ENCODE measurements around the gene ZNF33A. TPM values are rescaled to one million over a fixed set of nuclear protein-coding genes. Genes with fewer than 3 reads are reported as not detected.

The ZNF33A gene
- total RNA-seq, 1 experiment from 2014 or later: 27.5 TPM

DNA sequence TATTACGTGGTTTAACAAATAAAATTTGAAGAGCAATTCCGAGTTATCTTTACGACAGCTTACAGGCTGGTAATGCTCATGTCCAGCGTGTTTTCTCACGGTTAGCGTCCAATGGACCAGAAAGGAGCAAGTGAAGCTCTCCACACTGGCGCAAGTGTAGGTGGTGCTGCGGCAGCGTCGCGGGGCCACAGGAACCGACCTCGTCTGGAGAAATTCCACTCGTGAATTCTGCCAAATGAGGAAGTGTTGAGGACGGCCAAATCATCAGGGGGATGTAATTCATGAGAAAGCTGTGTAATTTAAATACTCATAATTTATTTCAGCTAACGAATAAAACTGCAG, 83.3 kb downstream of the ZNF33A start:
- intact Hi-C loops (cut with micrococcal nuclease; ENCODE audit: unreplicated experiment): loop anchor here (1.0 kb wide), 2 partner anchors 83 to 117 kb away; partner anchors contain the start of genes ZNF25 and ZNF33A
- Histone ChIP-seq H3K27me3 (ENCODE audit: insufficient read depth, low read depth) (no peaks in the 10 kb centered on the region), H3K36me3 (ENCODE audit: low read depth) (peaks cover 9% of the 10 kb centered on the region), H3K27ac (no peak overlapping the region), H3F3A (ENCODE audit: insufficient read depth, low read depth) (no peaks in the 10 kb centered on the region), H3K4me2 (peak overlapping the region; percentile 87), H3K9me2 (ENCODE audit: insufficient read depth) (no peaks in the 10 kb centered on the region), H3K79me2 (ENCODE audit: low read depth) (0 out of 2 replicates have a peak, but pooled peaks cover 4% of the 10 kb centered on the region), H3K4me3 (peak overlapping the region; percentile 80; the same call in 1 of the 2 replicates), H3K9me3 (ENCODE audit: insufficient read depth, low read depth) (no peaks in the 10 kb centered on the region; the same call in 1 of the 2 replicates), H2AFZ (peak overlapping the region; percentile 71; the same call in 1 of the 2 replicates), H4K20me1 (ENCODE audit: insufficient read depth) (no peaks in the 10 kb centered on the region), H3K4me1 (replicated peaks; ENCODE audit: insufficient read depth) (peaks cover 4% of the 10 kb centered on the region; the same call in 1 of the 2 replicates)
- ChIA-PET POLR2A (ENCODE audit: unreplicated experiment) (interaction anchor here (0.6 kb wide), 2 partner anchors 117 to 238 kb away, joined by 5 to 38 read pairs; no protein-coding TSS in a partner anchor), CTCF (no interaction called here)
- TSS peak; percentile 67 for BruUV-seq (replicated peaks)
- TF ChIP-seq EZH2 (IDR thresholded peaks at IDR 0.05; ENCODE audit: low read depth): no peak
- TF ChIP-seq, protein P1, sequence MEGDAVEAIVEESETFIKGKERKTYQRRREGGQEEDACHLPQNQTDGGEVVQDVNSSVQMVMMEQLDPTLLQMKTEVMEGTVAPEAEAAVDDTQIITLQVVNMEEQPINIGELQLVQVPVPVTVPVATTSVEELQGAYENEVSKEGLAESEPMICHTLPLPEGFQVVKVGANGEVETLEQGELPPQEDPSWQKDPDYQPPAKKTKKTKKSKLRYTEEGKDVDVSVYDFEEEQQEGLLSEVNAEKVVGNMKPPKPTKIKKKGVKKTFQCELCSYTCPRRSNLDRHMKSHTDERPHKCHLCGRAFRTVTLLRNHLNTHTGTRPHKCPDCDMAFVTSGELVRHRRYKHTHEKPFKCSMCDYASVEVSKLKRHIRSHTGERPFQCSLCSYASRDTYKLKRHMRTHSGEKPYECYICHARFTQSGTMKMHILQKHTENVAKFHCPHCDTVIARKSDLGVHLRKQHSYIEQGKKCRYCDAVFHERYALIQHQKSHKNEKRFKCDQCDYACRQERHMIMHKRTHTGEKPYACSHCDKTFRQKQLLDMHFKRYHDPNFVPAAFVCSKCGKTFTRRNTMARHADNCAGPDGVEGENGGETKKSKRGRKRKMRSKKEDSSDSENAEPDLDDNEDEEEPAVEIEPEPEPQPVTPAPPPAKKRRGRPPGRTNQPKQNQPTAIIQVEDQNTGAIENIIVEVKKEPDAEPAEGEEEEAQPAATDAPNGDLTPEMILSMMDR (conservative IDR thresholded peaks at IDR 0.05): no peak
- no peak for DNase-seq

DNA sequence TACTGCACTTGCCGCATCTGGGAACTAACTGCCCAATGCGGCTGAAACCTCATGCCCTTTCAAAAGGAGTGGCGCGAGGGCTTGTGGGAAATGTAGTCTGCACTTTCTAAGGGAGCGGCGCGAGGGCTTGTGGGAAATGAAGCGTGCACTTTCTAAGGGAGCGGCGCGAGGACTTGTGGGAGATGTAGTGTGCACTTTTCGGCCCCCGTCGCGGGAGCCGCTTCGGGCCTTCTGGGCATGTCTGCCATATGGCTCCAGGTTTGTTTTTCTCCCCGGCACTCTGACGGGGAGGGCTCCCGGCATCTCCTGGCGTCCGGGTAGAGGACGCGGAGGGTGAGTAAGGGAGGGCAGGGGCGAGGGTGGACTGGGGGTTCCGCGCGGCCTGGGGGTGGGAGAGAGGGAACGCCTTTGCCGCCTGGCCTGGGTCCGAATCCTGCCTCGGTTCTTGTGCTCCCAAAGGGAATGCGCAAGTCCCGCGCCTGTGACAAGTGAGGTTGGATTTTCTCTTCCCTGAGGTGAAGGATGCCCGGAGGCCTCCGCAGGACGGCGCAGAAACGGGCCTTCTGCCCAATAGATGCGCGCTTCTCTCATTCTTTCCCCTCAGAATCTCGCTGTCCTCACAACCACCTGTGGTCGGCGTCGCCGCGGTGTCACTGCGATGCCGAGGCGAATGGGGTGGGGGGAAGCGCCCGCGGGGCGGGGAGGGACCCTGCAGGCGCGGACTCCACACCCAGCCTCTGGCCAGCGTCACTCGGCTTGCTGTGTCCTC, 83.9 kb downstream of the ZNF33A start, which contains the start of gene ZNF37A:
Gene ZNF37A, plus strand, starts transcription at position 180 of the 769 bp plus-strand sequence. CDS start 2,281 bp downstream, outside the sequence.
- CTCF ChIA-PET: no interaction called here

DNA sequence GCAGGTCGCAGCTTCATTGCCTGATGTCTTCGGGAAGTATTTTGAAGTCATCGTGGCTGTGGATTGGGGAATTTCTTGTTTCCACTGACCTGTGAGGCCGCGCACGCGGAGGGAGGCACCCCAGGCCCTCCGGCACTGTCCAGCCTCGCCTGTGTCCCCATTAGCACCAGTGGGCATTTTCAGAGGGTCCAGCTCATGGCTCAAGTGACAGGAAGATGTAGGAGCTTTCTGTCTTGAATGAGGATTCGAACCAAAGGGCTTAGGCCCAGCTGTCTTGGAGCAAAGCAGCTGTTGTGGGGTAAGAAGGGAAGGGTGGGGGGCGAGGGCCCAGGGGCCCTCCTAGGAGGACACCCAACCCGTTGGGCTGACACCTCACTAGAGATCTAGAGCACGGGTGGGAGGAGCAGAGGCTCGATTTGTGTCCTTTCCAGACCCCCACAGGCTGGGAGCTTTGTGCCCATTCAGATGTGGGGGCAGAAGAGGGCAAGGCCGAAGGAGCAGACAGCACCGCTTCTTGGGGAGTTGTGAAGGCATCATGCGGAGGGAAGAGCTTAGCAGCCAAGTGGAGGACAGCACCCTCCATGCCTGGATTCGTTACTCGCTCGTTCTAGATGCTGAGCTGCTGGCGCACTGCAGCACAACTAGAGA, 84.6 kb downstream of the ZNF33A start:
- no peaks in the 10 kb centered on the region; the same call in 1 of the 2 replicates for H3K9me3 ChIP-seq (ENCODE audit: insufficient read depth, low read depth)
- ChIA-PET CTCF (no interaction called here), POLR2A (ENCODE audit: unreplicated experiment) (no interaction called here)
- H3K4me2 ChIP-seq: peak overlapping the region; percentile 87
- TSS peak; percentile 24 for BruUV-seq (replicated peaks)
- peaks cover 12% of the 10 kb centered on the region for H3K36me3 ChIP-seq (ENCODE audit: low read depth)
- no peaks in the 10 kb centered on the region for H4K20me1 ChIP-seq (ENCODE audit: insufficient read depth)
- no peaks in the 10 kb centered on the region for H3K27me3 ChIP-seq (ENCODE audit: insufficient read depth, low read depth)
- no peak overlapping the region for H3K27ac ChIP-seq
- DNase-seq: no peak
- intact Hi-C loops (cut with micrococcal nuclease; ENCODE audit: unreplicated experiment): loop anchor here (1.0 kb wide), 2 partner anchors 85 to 119 kb away; partner anchors contain the start of genes ZNF25 and ZNF33A
- H3K79me2 ChIP-seq (ENCODE audit: low read depth): 0 out of 2 replicates have a peak, but pooled peaks cover 4% of the 10 kb centered on the region
- peaks cover 4% of the 10 kb centered on the region; the same call in 1 of the 2 replicates for H3K4me1 ChIP-seq (replicated peaks; ENCODE audit: insufficient read depth)
- no peak for TF ChIP-seq EZH2 (IDR thresholded peaks at IDR 0.05; ENCODE audit: low read depth)
- TF ChIP-seq, protein P1 (conservative IDR thresholded peaks at IDR 0.05): no peak
- peak overlapping the region; percentile 80 for H3K4me3 ChIP-seq
- H3K9me2 ChIP-seq (ENCODE audit: insufficient read depth): no peaks in the 10 kb centered on the region
- H2AFZ ChIP-seq: peak overlapping the region; percentile 97
- no peaks in the 10 kb centered on the region for H3F3A ChIP-seq (ENCODE audit: insufficient read depth, low read depth)

More for the DNA sequence above, 83.9 kb downstream of the ZNF33A start, which contains the start of gene ZNF37A:
- Histone ChIP-seq H4K20me1 (ENCODE audit: insufficient read depth) (no peaks in the 10 kb centered on the region), H3K4me2 (peak within 1 kb of the TSS; percentile 87), H2AFZ (peak within 1 kb of the TSS; percentile 97), H3K9me3 (ENCODE audit: insufficient read depth, low read depth) (no peaks in the 10 kb centered on the region; the same call in 1 of the 2 replicates), H3K36me3 (ENCODE audit: low read depth) (peaks cover 12% of the 10 kb centered on the region), H3K27me3 (ENCODE audit: insufficient read depth, low read depth) (no peaks in the 10 kb centered on the region), H3K4me1 (replicated peaks; ENCODE audit: insufficient read depth) (peaks cover 4% of the 10 kb centered on the region; the same call in 1 of the 2 replicates), H3K4me3 (peak within 1 kb of the TSS; percentile 80), H3K9me2 (ENCODE audit: insufficient read depth) (no peaks in the 10 kb centered on the region), H3K79me2 (ENCODE audit: low read depth) (0 out of 2 replicates have a peak, but pooled peaks cover 4% of the 10 kb centered on the region), H3F3A (ENCODE audit: insufficient read depth, low read depth) (no peaks in the 10 kb centered on the region), H3K27ac (no peak within 1 kb of the TSS)
- BruUV-seq (replicated peaks): no TSS peak
- intact Hi-C loops (cut with micrococcal nuclease; ENCODE audit: unreplicated experiment): loop anchor here (1.0 kb wide), 2 partner anchors 84 to 118 kb away; partner anchors contain the start of genes ZNF25 and ZNF33A
- POLR2A ChIA-PET (ENCODE audit: unreplicated experiment): no interaction called here
- peak; percentile 80 to 82 for DNase-seq
- TF ChIP-seq, protein P1 (conservative IDR thresholded peaks at IDR 0.05): no peak
- TF ChIP-seq EZH2 (IDR thresholded peaks at IDR 0.05; ENCODE audit: low read depth): no peak

All from PC-9 (cell line).